ENCODE data around the gene S100Z.

DNA sequence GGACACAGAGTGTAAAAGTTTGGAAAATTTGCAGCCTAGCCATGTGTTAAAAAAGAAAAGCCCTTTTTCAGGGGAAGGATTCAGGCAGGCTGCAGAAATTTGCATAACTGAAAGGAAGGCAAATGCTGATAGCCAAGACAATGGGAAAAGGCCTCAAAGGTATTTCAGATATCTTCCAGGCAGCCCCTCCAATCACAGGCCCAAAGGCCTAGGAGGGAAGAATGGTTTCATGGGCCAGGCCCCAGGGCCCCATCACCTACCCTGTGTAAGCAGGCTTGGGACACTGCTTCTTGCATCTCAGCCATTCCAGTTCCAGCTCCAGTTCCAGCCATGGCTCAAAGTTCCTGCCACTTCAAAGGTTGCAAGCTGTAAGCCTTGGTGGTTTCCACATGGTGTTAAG, 4.8 kb downstream of the S100Z start:
- no peak for TF ChIP-seq KDM1A (IDR thresholded peaks at IDR 0.05; ENCODE audit: low read depth)
- TF ChIP-seq RAD21 (conservative IDR thresholded peaks at IDR 0.05 in 1 of 2, IDR thresholded peaks at IDR 0.05 in 1 of 2): no peak
- no peak for TF ChIP-seq PHF8 (IDR thresholded peaks at IDR 0.05; ENCODE audit: borderline replicate concordance, low read depth)
- TF ChIP-seq, protein P1, sequence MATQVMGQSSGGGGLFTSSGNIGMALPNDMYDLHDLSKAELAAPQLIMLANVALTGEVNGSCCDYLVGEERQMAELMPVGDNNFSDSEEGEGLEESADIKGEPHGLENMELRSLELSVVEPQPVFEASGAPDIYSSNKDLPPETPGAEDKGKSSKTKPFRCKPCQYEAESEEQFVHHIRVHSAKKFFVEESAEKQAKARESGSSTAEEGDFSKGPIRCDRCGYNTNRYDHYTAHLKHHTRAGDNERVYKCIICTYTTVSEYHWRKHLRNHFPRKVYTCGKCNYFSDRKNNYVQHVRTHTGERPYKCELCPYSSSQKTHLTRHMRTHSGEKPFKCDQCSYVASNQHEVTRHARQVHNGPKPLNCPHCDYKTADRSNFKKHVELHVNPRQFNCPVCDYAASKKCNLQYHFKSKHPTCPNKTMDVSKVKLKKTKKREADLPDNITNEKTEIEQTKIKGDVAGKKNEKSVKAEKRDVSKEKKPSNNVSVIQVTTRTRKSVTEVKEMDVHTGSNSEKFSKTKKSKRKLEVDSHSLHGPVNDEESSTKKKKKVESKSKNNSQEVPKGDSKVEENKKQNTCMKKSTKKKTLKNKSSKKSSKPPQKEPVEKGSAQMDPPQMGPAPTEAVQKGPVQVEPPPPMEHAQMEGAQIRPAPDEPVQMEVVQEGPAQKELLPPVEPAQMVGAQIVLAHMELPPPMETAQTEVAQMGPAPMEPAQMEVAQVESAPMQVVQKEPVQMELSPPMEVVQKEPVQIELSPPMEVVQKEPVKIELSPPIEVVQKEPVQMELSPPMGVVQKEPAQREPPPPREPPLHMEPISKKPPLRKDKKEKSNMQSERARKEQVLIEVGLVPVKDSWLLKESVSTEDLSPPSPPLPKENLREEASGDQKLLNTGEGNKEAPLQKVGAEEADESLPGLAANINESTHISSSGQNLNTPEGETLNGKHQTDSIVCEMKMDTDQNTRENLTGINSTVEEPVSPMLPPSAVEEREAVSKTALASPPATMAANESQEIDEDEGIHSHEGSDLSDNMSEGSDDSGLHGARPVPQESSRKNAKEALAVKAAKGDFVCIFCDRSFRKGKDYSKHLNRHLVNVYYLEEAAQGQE (IDR thresholded peaks at IDR 0.05): no peak
- no peak for TF ChIP-seq MAFK (IDR thresholded peaks at IDR 0.05; ENCODE audit: partially characterized antibody)
- TF ChIP-seq, protein P2, sequence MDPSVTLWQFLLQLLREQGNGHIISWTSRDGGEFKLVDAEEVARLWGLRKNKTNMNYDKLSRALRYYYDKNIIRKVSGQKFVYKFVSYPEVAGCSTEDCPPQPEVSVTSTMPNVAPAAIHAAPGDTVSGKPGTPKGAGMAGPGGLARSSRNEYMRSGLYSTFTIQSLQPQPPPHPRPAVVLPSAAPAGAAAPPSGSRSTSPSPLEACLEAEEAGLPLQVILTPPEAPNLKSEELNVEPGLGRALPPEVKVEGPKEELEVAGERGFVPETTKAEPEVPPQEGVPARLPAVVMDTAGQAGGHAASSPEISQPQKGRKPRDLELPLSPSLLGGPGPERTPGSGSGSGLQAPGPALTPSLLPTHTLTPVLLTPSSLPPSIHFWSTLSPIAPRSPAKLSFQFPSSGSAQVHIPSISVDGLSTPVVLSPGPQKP (IDR thresholded peaks at IDR 0.05; ENCODE audit: low read depth, low read length): no peak
- TF ChIP-seq, protein P3, sequence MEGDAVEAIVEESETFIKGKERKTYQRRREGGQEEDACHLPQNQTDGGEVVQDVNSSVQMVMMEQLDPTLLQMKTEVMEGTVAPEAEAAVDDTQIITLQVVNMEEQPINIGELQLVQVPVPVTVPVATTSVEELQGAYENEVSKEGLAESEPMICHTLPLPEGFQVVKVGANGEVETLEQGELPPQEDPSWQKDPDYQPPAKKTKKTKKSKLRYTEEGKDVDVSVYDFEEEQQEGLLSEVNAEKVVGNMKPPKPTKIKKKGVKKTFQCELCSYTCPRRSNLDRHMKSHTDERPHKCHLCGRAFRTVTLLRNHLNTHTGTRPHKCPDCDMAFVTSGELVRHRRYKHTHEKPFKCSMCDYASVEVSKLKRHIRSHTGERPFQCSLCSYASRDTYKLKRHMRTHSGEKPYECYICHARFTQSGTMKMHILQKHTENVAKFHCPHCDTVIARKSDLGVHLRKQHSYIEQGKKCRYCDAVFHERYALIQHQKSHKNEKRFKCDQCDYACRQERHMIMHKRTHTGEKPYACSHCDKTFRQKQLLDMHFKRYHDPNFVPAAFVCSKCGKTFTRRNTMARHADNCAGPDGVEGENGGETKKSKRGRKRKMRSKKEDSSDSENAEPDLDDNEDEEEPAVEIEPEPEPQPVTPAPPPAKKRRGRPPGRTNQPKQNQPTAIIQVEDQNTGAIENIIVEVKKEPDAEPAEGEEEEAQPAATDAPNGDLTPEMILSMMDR (IDR thresholded peaks at IDR 0.05): no peak

All from A549 (cell line).